GM10847 (cell line): ENCODE results near the gene SCGB1D1.

Experiments
- POLR2A ChIP-seq: IDR thresholded peaks from 2 replicates; pipeline ENCODE4 v1.6.1; 2011; ENCODE audit not compliant: insufficient read length; ENCODE audit errors: extremely low read depth

The SCGB1D1 gene

DNA sequence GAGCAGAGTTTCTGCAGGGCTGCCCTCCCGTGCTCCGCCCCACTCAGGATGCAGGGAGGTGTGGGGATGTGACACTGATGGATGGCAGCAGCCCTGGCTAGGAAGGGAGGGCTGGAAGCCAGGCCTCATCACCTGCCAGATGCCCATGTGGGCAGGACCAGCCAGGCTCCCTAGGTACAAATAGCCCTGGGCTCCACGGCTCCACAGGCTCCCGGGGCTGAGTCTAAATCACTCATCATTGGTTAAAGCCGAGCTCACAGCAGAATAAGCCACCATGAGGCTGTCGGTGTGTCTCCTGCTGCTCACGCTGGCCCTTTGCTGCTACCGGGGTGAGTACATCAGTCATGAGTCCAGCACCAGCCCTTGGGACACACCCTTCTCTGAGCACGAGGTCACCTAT, at the start of gene SCGB1D1:
SCGB1D1 (plus strand) TSS at position 206 of the 400 bp plus-strand sequence; CDS start at position 275, 69 bp downstream.
- TF ChIP-seq POLR2A, result no peak

DNA sequence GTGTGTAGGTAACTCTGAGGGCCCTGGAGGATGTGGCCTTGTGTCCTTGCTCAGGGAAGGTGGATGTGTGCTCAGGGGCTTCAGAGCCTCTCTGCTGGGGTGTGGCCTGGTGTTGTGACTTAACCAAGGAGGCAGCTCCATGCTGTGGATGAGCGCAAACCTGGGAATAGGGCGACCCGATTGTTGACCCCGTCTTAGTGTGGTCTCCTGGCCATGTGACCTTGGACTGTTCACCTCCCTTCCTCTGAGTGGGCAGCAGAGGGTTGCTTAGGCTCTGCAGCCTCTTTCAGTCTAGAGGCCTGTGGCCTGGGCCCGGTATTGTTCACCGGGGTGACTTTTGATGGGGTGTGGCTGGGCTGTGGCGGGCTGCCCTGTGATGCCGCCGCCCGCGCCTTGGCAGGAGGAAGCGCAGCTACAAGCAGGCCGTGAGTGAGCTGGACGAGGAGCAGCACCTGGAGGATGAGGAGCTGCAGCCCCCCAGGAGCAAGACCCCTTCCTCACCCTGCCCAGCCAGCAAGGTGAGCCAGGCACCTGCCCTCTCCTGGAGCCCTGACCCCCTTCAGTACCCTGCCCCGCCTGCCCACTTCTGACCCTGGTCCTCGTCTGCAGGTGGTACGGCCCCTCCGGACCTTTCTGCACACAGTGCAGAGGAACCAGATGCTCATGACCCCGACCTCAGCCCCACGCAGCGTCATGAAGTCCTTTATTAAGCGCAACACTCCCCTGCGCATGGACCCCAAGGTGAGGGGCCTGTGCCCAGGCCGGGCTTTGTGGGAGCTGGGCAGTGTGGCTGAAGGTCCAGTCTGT, 49.5 kb upstream of the SCGB1D1 start:
- TF ChIP-seq POLR2A, result no peak

DNA sequence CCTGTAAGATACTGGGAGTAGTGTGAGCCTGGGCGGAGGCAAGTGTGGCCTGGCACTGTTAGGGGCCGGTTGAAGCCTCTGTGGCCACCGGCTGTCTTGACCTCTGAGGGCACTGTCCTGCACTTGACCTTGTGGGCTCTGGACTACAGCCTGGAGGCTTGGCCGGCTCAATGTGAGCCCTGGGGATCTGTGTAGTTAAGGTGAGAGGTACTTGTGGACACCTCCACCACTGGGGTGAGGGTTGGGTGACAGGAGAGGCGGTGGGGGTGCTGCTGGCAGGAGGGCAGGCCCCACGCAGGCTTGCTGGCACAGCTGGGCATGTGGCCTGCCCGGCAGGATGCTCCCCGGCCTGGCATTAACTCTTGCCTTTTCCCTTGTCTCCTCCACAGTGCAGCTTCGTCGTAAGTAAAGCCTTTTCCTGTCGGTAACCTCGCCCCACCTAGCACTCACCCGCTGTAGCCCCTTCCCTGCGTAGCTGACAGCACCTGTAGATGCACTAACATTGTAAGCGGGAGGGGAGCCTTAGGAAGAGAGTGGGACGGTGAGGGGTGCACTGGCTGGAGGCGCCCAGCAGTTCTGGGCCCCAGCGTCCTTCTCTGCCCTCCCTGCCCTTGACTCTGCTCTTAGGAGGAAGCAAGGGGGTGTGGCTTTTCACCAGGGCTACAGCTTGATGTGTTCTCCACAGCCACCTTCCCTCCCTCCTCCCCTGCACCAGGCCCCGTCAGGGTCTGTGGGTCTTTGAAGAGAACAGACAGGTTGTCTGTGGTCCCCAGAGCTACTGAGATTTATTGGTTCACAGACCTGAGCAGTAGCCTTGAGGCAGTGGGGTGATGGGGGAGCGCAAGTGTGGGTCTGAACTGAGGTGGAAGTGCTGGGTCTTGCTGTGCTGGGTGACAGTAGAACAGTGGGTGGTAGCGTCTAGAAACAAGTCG, 48.6 kb upstream of the SCGB1D1 start:
- TF ChIP-seq POLR2A, result no peak

DNA sequence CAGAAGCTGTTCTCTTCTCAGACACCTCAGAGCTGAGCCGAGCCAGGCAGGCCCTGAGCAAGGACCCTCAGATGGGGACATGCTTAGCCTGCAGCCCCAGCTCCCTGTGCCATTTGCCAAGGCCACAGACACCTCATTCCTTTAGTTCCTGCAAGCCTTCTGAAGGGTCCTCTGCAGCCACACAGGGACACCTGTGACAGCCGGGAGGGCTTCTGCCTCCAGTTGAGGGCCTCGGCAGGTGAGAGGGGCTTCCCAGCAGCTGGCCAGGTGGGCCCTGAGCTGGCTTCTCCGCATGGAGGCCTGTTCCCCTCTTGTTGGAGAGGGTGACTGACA, 48.0 kb upstream of the SCGB1D1 start:
- no peak for TF ChIP-seq POLR2A

GRCh38 chr11:62142921-62143320, 47.1 kb upstream of the SCGB1D1 start:
- TF ChIP-seq POLR2A, result no peak

- TF ChIP-seq POLR2A, result no peak
Observed at GRCh38 chr11:62143727-62144126, 46.3 kb upstream of the SCGB1D1 start.

DNA sequence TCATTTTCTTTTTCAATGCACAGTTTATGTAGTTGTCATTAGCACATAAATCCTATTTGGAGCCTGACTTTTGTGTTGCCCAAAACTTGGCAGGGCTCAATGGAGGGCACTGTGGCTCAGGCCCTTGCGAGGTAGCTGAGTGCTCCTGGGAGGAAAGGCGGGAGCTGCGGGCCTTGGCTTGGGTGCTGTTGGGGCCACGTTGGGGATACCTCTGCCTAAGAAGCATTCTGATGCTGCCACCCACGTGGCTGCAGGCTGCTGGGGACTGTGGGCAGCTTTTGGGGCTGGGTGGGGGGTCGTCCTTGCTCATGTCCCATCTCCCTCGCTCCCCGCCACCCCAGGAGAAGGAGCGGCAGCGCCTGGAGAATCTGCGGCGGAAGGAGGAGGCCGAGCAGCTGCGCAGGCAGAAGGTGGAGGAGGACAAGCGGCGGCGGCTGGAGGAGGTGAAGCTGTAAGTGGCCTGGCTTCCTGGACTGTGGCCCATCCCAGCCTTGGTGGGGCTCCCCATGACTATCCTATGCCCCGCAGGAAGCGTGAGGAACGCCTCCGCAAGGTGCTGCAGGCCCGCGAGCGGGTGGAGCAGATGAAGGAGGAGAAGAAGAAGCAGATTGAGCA, 45.3 kb upstream of the SCGB1D1 start:
- TF ChIP-seq POLR2A, result no peak

DNA sequence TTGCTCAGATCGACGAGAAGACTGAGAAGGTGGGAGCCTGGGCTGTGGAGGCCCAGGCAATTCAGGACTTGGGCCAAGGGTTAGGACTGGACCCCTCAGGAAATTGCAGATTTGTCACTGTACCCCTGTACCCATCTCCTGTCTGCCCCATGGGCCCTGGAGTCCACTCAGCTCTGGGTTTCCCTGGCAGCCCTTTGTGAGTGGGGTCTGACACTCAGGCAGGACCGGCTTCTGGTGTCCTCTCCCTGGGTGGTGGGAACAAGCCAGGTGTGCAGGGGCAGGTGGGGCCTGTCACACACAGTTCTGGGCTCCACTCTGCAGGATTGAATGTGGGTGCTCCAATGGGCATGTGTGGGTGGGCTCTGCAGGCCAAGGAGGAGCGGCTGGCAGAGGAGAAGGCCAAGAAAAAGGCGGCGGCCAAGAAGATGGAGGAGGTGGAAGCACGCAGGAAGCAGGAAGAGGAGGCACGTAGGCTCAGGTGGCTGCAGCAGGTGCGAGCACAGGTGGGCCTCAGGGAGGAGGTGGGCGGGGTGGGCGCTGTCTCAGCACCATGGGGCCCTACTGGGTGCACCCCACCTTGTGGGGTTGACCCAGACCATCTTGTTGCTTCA, 44.6 kb upstream of the SCGB1D1 start:
- no peak for TF ChIP-seq POLR2A

GRCh38 chr11:62146476-62147200, 43.4 kb upstream of the SCGB1D1 start:
- no peak for TF ChIP-seq POLR2A

DNA sequence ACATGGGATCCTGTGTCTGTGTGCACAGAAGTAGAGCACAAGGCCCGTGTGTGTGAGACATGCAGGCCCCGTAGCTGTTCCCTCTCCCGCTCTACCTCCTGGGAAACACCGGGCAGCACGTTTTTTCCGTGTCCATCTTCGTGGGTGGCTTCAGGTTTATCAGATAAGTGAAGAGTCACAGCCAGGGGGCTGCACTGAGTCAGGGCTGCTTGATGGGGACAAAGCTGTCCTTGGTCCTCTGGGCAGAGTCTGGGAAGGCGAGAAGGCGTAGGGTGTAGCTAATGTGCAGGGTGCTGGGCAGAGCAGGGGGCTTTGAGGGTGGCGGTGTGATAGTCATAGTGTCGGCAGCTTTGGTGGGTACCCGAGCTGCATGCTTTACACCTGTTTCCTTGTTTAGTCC, 42.5 kb upstream of the SCGB1D1 start:
- TF ChIP-seq POLR2A, result no peak

- no peak for TF ChIP-seq POLR2A
Observed at GRCh38 chr11:62148271-62148980, 41.6 kb upstream of the SCGB1D1 start.

DNA sequence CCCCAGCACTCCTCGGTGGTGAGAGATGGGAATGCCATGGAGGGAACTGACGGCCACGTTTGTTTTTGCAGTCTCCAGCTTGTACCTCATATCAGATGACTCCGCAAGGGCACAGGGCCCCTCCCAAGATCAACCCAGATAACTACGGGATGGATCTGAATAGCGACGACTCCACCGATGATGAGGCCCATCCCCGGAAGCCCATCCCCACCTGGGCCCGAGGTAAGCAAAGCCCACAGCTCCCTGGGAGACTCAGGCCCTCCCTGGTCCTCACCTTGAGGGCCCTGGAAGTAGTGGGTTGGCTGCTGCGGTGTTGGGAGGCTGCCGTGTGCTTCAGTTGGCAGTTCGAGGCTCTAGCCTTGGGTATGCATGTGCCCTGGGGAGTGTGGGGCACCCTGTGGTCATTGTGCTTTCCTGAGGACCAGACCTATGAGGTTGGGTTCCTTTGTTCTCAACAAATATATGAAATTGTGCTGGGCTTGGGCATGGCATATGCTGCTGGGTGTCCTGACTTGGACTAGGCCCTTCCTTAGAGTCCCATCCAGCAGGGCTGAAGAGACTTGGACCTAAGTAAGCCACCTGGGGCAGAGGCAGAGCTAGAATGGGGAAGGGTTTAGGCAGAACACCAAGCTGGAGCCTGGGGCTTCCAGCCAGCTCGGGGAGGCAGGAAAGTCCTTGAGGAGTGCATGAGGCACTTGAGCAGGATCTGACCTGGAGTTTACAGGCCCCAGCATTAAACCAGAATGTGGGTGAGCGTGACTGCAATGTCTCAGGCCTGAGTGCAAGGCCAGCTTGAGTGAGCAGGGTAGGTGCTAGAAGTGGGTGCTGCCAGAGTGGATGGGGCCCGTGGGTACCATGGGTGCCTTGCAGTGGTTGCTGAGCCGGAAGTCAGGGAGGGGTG, 39.8 kb upstream of the SCGB1D1 start:
- TF ChIP-seq POLR2A, result no peak
